Prostate gland (tissue), 2 donors: ENCODE measurements around the gene RNF213.

Source experiments
- CTCF ChIP-seq, 4 experiments: fragments of 200-600 bp in 2 of 4; fragments of 450-650 bp in 2 of 4; sonication (generic) in 2 of 4; IDR thresholded peaks; 1 replicate in 3 of 4; 2 replicates in 1 of 4; pipeline ENCODE4 v1.5.1; 2016 to 2019; ENCODE audit warnings: antibody characterized with exemption in 4 of 4, mild to moderate bottlenecking in 2 of 4, moderate library complexity in 2 of 4
- POLR2A ChIP-seq: fragments of 450-650 bp; IDR thresholded peaks from one replicate; pipeline ENCODE4 v1.6.1; 2016; ENCODE audit warnings: antibody characterized with exemption, mild to moderate bottlenecking

- TF ChIP-seq CTCF (IDR thresholded peaks at IDR 0.05), result no peak
- no peak for TF ChIP-seq POLR2A
Measured at GRCh38 chr17:80377798-80378197, 117.1 kb downstream of the RNF213 start.
